ENCODE results near the gene HBZ.
"Not testable (repeated sequence)": the region's sequence is repeated elsewhere in the genome, so short reads cannot be mapped to it uniquely, and the experiment has no call there.

HBZ gene

DNA sequence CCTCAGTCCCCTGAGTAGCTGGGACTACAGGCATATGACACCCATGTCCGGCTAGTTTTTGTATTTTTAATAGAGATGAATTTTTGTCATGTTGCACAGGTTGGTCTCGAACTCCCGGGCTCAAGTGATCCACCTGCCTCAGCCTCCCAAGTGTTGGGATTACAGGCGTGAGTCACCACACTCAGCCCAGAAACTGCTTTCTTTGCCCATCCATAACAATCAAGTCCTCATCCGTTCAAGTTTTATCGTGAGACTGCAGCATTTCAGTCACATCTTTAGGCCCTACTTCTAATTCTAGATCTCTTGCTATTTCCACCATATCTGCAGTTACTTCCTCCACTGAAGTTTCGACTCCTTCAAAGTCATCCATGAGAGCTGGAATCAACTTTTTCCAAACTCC is 20.3 kb upstream of the HBZ start:
- FAIRE-seq (no peak), DNase-seq (ENCODE audit: extremely low spot score, insufficient read length, low read depth) (no peak)

DNA sequence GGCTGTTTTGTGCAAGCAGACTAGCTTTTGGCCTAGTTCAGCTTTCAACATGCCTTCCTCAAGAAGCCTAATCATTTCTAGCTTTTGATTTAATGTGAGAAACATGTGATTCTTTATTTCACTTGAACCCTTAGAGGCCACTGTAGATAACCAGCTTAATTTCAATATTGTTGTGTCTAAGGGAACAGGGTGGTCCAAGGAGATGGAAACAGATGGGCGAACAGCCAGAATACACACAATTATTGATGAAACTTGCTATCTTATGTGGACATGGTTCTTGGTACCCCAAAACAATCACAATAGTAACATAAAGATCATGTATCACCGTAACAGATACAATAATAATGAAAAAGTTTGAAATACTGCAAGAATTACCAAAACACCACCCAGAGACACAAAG is 18.7 kb upstream of the HBZ start:
- DNase-seq (ENCODE audit: extremely low spot score, insufficient read length, low read depth), result no peak

DNA sequence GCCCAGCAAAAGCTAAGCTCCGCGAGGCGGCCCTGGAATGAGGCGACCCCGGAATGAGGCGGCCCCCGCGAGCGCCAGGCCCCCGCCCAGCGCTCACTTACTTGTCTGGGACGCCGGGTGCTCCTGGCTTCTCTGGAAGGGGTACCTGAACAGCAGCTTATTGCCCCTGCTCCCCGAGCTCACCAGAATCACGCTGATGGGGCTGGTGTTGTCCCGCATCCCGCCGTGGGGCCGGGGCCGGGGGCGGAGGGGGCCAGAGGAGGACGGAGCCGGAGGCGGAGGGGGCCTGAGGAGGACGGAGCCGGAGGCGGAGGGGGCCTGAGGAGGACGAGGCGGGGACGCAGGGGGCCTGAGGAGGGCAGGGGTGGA is 14.4 kb upstream of the HBZ start:
- FAIRE-seq, result no peak
- no peak for DNase-seq (ENCODE audit: extremely low spot score, insufficient read length, low read depth)

More for the DNA sequence above, 18.7 kb upstream of the HBZ start:
- no peak for FAIRE-seq

DNA sequence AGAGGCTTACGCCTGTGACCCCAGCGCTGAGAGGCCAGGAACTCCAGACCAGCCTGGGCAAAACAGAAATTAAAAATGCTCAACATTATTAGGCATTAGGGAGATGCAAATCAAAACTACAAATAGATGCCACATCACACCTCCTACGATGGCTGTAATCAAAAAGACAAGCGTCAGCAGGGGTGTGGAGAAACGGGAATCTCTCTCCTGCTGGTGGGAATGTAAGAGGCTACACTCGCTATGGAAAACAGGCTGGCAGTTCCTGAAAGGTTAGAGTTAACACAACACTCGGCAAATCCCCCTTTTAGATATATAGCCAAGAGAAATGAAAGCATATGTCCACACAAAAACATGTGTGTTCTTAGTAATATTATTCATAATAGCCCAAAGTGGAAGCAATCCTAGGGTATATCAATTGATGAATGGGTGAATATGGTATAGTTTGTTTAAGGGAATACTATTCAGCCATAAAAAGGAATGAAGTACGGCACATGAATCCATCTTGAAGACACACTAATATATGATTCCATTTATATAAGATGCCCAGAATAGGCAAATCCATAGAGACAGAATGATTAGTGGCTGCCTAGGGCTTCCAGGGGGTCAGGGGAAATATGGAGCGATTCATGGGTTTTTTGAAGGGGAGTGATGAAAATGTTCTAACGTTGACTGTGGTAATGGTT is 12.1 kb upstream of the HBZ start:
- FAIRE-seq, result no peak

DNA sequence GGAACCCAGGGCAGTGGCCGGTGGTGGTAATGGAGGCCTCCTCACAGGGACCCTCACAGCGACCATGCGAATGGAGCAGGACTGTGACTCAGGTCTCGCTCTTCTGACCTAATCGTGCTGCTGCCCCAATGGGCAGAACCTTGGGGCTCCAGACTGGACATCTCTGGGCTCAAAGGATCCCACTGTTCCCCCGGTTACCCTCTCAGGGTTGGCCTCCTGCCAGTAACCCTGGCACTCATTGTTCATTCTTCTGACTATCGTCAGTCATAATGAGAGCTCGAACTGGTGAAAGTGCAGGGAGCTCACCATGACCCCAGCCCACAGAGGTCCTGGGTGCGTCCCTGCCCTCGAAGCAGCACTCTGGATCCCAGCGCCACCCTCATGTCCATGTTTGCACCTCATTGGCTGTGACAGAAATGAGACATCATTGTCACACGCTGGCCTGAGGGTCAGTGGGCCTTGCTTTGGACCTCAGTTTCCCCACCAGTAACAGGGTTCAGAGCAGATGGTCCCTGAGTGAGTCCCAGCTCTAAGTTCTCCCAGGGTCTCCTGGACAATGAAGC is 10.0 kb upstream of the HBZ start:
- FAIRE-seq (no peak), DNase-seq (ENCODE audit: extremely low spot score, insufficient read length, low read depth) (no peak)

More for the DNA sequence above, 12.1 kb upstream of the HBZ start:
- DNase-seq (ENCODE audit: extremely low spot score, insufficient read length, low read depth), result no peak

DNA sequence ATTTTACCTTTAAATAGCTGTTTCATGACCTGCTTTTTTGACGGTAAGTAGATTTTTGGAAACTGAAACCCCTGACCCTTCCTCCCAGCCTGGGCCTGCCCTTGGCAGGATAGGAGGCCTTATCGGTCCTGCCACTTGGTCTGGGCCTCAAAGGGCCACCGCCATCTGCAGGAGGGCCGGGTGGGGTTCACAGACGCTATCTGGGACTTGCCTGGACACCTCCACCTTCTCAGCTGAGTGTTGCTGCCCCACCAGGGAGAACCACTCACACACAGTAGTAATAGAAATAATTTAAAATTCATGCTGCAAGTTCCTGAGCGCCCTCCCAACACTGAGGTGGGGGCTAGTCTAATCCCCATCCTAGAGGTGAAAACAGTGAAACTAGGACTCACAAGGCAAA is 9.4 kb upstream of the HBZ start:
- FAIRE-seq, result no peak

DNA sequence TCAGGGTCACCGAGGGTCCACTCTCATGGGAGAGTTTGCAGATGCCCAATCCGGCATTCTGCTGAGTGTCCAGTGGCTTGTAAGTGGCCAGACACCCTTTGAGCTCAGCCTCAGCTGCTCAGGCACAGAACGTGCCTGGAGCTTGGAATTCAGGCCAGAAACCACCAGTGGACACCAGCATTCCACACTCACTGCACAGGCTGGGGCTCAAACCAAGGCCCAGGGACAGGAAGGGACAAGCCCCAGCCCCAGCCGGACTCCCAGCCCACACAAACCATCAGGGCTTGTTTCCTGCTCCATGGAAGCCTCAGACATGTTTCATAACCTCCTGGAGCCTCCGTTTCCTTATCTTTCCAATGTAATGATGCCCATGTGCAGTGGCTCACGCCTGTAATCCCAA is 9.0 kb upstream of the HBZ start:
- FAIRE-seq (no peak), DNase-seq (ENCODE audit: extremely low spot score, insufficient read length, low read depth) (no peak)

More for the DNA sequence above, 9.4 kb upstream of the HBZ start:
- DNase-seq (ENCODE audit: extremely low spot score, insufficient read length, low read depth), result no peak

DNA sequence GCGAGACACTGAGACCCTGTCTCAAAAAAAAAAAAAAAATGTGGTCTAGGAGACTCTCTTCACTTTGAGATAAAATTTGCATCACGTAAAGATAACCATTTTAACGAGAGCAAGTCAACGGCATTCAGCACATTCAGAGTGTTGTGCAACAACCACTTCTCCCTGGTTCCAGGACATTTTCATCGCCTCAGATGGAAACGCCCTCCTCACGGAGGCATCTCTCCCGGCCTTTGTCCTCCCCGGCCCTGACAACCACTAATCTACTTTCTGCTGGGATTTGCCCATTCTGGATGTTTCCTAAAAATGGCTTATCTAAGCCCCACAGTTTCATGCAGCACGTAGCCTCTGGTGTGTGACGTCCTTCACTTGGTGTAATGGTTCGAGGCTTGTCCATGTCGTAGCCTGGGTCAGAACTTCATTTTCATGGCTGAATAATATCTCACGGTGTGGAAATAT is 7.6 kb upstream of the HBZ start:
- DNase-seq (ENCODE audit: extremely low spot score, insufficient read length, low read depth) (no peak), FAIRE-seq (no peak)

DNA sequence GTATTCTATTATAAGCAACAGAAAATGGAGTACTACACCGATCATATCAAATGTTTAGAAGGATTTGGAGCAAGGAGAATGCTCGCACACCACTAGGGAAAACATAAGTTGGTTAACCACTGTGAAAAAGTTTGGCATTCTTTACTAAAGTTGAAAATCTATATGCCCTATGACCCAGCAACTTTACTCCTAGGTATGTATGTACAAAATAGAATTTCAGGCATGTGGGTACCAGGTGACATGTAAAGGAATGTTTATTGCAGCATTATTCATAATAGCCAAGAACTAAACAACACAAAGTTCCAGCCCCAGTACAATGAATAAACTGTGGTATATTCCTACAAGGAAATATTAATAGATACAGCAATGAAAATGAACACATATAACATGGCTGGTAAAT is 5.8 kb upstream of the HBZ start:
- FAIRE-seq, result no peak
- DNase-seq (ENCODE audit: extremely low spot score, insufficient read length, low read depth), result no peak

DNA sequence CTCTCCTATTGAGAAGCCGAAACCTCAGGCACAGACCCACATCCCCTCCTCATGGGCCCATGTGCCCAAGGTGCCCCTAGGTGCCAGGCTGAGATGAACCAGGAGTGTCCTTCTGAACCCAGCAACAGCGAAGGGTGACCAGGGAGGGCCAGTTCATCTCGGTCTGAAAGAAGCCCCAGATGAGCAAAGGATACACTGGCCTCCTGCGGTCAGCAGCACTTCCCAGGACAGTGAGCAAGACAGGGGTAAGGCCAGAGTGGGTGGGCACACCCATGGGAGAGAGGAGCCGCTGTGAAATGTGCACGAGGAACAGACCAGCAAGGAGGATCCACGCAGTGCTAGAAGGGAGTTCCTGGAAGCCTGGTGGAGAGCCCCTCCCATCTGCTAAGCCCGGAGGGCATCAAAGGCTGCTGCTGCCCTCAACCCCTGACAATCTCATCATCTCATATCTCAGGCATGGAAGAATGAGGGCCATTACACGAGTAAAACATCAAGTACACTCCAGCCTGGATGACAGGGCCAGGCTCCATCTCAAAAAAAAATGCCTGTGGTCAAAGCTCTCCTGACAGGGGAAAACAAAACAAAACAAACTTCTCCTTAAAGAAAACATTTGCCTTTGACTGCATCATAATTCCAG is 3.3 kb upstream of the HBZ start:
- FAIRE-seq (no peak), DNase-seq (ENCODE audit: extremely low spot score, insufficient read length, low read depth) (no peak)

DNA sequence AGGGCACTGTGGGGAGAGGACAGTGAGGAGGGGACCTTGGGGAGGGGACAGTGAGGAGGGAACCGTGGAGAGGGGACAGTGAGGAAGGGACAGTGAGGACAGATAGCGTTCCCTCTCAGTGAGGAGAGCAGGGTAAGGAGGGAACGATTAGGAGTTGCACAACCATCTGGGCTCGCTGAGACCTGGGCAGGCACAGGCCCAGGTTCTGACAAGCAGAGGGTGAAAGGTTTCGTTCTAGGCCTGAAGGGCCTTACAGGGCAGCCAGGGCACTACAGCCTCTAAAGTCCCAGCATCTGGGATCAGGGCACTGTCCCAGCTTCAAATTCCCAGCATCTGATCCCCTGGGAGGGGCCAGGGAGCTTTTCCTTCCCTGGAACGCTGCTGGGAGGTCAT is 681 bp downstream of the HBZ start:
- FAIRE-seq, result peak; percentile 38

DNA sequence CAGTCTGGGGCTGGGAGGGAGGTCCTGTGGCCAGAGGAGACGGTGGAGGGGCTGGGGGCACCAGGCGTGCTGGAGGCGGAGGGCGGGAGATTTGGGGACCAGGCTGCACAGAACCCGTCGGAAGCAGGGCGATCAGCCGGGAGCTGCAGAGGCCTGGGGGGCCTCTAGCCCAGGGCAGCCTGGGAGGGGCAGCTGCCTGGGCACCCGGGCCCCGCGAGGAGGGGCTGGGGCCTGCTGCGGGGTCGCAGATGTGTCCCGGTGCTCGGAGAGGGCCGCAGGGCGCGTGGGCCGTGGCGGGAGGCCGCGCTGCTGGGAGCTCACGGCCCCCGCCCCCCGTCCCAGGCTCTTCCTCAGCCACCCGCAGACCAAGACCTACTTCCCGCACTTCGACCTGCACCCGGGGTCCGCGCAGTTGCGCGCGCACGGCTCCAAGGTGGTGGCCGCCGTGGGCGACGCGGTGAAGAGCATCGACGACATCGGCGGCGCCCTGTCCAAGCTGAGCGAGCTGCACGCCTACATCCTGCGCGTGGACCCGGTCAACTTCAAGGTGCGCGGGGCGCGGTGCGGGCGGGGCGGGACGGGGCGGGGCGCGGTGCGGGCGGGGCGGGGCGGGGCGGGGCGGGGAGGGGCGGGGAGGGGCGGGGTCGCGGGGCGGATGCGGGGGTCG is 1.2 kb downstream of the HBZ start:
- not testable (repeated sequence) for FAIRE-seq; DNase-seq (ENCODE audit: extremely low spot score, insufficient read length, low read depth)

More for the DNA sequence above, 681 bp downstream of the HBZ start:
- DNase-seq (ENCODE audit: extremely low spot score, insufficient read length, low read depth), result not testable (repeated sequence)

DNA sequence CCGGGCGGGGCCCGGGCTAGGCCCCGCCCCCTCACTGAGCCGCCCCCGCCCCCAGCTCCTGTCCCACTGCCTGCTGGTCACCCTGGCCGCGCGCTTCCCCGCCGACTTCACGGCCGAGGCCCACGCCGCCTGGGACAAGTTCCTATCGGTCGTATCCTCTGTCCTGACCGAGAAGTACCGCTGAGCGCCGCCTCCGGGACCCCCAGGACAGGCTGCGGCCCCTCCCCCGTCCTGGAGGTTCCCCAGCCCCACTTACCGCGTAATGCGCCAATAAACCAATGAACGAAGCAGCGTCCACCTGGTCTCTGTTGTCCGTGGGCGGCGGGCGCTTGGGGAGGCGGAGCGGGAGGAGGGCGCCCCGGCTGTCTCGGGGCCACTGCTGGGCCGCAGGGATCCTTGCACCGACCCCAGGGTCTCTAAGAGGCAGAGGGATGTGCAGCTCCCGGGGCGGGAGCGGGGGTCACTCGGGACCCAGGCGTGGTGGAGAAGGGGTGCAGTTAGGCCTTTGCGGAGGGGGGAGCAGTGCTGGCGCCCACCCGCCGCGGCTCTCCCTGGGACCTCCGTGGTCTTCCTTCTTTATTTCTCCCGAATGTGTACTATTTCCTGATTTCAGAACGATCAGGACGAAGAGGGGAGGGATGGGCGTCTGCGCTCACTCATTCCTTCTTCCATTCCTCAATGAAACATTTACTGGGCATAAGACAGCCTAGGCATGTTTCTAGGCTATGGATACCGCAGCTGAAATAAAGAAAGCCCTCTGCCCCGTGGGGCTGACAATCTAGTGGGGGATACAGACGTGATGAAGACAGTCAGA is 2.0 kb downstream of the HBZ start:
- no peak for DNase-seq (ENCODE audit: extremely low spot score, insufficient read length, low read depth)
- FAIRE-seq, result no peak

DNA sequence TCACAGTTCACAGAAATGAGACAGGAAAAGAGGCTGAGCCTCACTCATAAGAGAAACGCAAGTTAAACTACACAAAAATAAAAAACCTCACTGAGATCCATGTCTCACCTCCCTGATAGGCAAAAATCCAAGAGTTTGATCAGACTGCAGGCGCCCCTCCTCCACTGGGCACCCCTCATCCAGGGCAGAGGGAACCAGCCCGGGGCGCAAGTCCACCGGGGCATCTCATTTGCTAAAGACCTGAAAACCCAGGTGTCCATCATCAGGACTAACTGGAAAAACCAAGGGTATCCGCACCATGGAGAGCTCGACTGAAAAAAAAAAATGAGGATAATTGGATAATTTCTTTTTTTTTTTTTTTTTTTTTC is 2.6 kb downstream of the HBZ start:
- FAIRE-seq (no peak), DNase-seq (ENCODE audit: extremely low spot score, insufficient read length, low read depth) (no peak)

DNA sequence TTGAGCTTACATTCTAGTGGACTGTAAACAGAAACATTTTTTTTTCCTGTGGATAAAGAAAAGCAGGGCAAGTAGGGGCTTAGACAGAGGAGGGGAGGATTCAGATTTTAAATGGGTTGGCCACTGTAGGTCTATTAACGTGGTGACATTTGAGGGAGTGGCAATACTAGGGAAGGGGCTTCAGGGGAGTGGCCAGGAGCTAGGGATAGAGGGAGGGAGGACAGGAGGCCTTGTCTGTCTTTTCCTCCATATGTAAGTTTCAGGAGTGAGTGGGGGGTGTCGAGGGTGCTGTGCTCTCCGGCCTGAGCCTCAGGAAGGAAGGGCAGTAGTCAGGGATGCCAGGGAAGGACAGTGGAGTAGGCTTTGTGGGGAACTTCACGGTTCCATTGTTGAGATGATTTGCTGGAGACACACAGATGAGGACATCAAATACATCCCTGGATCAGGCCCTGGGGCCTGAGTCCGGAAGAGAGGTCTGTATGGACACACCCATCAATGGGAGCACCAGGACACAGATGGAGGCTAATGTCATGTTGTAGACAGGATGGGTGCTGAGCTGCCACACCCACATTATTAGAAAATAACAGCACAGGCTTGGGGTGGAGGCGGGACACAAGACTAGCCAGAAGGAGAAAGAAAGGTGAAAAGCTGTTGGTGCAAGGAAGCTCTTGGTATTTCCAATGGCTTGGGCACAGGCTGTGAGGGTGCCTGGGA is 6.8 kb downstream of the HBZ start:
- DNase-seq (ENCODE audit: extremely low spot score, insufficient read length, low read depth) (no peak), FAIRE-seq (no peak)

DNA sequence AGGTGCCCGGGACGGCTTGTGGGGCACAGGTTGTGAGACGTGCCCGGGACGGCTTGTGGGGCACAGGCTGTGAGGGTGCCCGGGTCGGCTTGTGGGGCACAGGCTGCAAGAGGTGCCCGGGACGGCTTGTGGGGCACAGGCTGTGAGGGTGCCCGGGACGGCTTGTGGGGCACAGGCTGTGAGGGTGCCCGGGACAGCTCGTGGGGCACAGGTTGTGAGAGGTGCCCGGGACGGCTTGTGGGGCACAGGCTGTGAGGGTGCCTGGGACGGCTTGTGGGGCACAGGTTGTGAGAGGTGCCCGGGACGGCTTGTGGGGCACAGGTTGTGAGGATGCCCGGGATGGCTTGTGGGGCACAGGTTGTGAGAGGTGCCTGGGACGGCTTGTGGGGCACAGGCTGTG is 7.8 kb downstream of the HBZ start:
- DNase-seq (ENCODE audit: extremely low spot score, insufficient read length, low read depth); FAIRE-seq: not testable (repeated sequence)

DNA sequence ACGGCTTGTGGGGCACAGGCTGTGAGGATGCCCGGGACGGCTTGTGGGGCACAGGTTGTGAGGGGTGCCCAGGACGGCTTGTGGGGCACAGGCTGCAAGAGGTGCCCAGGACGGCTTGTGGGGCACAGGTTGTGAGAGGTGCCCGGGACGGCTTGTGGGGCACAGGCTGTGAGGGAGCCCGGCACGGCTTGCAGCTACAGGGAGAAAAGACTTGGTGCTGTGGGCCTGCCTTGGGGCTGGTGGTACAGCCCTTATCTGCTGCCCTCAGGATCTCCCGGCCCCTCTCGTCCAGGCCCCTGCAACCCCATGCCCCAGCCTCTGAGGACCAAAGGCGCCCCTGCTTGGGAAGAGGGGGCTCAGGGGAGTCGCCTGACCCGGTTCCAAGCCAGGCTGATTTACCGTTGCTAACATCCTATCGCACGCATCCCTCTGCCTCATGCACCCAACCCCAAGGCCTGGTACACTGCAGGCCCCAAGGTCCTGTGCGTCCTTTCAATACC is 8.3 kb downstream of the HBZ start:
- DNase-seq (ENCODE audit: extremely low spot score, insufficient read length, low read depth) (no peak), FAIRE-seq (no peak)

DNA sequence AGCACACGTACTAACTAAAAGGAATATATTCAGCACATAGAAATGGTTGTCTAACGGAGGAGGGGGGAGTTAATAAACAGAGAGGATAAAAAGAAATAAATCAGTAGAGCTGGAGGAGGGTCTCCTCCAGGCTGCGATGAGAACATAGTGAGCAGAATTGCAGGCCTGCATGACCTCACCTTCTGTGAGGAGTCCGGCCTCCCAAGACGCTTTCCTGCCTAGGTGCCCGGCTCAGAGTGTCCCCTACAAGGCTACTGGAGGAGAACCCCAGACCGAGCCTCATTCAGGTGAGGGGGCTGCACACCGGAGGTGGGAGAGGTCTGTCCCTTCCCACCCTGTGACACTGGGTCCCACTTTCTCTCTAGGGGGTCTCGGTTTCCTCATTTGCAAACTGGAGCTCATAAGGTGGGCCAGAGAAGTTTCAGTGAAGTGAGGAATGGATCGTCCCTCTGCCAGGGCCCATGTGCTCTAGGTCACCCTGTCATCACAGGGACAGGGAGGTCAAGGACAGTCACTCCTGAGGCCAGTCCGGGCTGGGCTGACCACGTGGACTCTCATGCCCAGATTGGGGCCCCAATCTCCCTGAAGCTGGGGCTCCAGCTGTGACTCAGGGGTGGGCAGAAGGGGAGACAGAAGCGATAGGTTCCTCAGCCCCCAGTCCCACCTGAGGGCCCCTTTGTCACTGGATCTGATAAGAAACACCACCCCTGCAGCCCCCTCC is 10.0 kb downstream of the HBZ start:
- DNase-seq (ENCODE audit: extremely low spot score, insufficient read length, low read depth), result no peak
- FAIRE-seq, result no peak

DNA sequence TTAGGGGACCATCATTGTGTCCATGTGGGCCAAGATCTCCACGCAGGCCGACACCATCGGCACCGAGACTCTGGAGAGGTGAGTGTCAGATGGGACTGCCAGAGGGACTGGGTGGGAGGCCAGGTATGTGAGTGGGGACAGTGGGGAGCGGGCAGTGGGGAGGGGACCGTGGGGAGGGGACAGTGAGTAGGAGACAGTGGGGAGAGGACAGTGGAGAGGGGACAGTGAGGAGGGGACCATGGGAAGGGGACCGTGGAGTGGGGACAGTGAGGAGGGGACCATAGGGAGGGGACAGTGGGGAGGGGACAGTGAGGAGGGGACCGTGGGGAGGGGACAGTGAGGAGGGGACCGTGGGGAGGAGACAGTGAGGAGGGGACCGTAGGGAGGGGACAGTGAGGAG is 10.7 kb downstream of the HBZ start:
- FAIRE-seq; DNase-seq (ENCODE audit: extremely low spot score, insufficient read length, low read depth): not testable (repeated sequence)

Data from GM18507 (cell line).